ENCODE data around the gene PPIG.
"Not testable (repeated sequence)": the region's sequence is repeated elsewhere in the genome, so short reads cannot be mapped to it uniquely, and the experiment has no call there.

PPIG gene

GRCh38 chr2:169667583-169667982 is 83.4 kb downstream of the PPIG start:
- no peak for DNase-seq

- DNase-seq, result no peak
Observed at GRCh38 chr2:169670215-169670651, 86.1 kb downstream of the PPIG start.

- DNase-seq, result no peak
Observed at GRCh38 chr2:169670937-169671336, 86.8 kb downstream of the PPIG start.

GRCh38 chr2:169672406-169672805 is 88.3 kb downstream of the PPIG start:
- no peak for DNase-seq

GRCh38 chr2:169673106-169673505 is 89.0 kb downstream of the PPIG start:
- DNase-seq, result no peak

- DNase-seq, result no peak
Observed at GRCh38 chr2:169673921-169674320, 89.8 kb downstream of the PPIG start.

GRCh38 chr2:169676357-169676756 is 92.2 kb downstream of the PPIG start:
- no peak for DNase-seq

- no peak for DNase-seq
Observed at GRCh38 chr2:169676850-169677249, 92.7 kb downstream of the PPIG start.

GRCh38 chr2:169683054-169683424 is 98.9 kb downstream of the PPIG start:
- DNase-seq, result no peak

- DNase-seq, result no peak
Observed at GRCh38 chr2:169683425-169684134, 99.4 kb downstream of the PPIG start.

- DNase-seq, result no peak
Observed at GRCh38 chr2:169684135-169684565, 100.0 kb downstream of the PPIG start.

GRCh38 chr2:169684712-169685111 is 100.6 kb downstream of the PPIG start:
- not testable (repeated sequence) for DNase-seq

GRCh38 chr2:169686825-169687224 is 102.7 kb downstream of the PPIG start:
- not testable (repeated sequence) for DNase-seq

GRCh38 chr2:169687943-169688342 is 103.8 kb downstream of the PPIG start:
- DNase-seq, result not testable (repeated sequence)

- DNase-seq, result no peak
Observed at GRCh38 chr2:169690958-169691357, 106.8 kb downstream of the PPIG start.

Measured in NCI-H187 treated with DMSO at 0.1 percent for 48 hours (cell line).